ENCODE results near the gene KANSL1. TPM values are rescaled to one million over a fixed set of nuclear protein-coding genes. Genes with fewer than 3 reads are reported as not detected.

The KANSL1 gene
- total RNA-seq, 1 experiment from 2014 or later: 72.7 TPM

GRCh38 chr17:46045639-46046038 is 147.6 kb downstream of the KANSL1 start:
- no peak for ATAC-seq
- peaks cover 56% of the 10 kb centered on the region for H3K36me3 Mint-ChIP-seq

More at GRCh38 chr17:46045639-46046038, 147.6 kb downstream of the KANSL1 start:
- TF ChIP-seq ARID4B (CRISPR knock-in tag; IDR thresholded peaks at IDR 0.05; ENCODE audit: borderline replicate concordance): no peak
- no peak for TF ChIP-seq ZNF416 (CRISPR knock-in tag; IDR thresholded peaks at IDR 0.05)
- TF ChIP-seq FOXP1 (CRISPR knock-in tag; IDR thresholded peaks at IDR 0.05; ENCODE audit: borderline replicate concordance): no peak
- no peak for TF ChIP-seq CBFB (CRISPR knock-in tag; IDR thresholded peaks at IDR 0.05; ENCODE audit: low read depth)
- TF ChIP-seq ZNF121 (CRISPR knock-in tag; IDR thresholded peaks at IDR 0.05): no peak
- no peak for TF ChIP-seq FOXP4 (CRISPR knock-in tag; IDR thresholded peaks at IDR 0.05)
- TF ChIP-seq ATF2 (CRISPR knock-in tag; IDR thresholded peaks at IDR 0.05; ENCODE audit: borderline replicate concordance, low read depth): no peak
- no peak for TF ChIP-seq NR3C1 (CRISPR knock-in tag; conservative IDR thresholded peaks at IDR 0.05; ENCODE audit: low read depth)
- TF ChIP-seq RORB (CRISPR knock-in tag; IDR thresholded peaks at IDR 0.05): no peak
- no peak for TF ChIP-seq ZNF232 (CRISPR knock-in tag; IDR thresholded peaks at IDR 0.05)
- no peak for TF ChIP-seq SOX15 (CRISPR knock-in tag; IDR thresholded peaks at IDR 0.05)
- no peak for TF ChIP-seq CDX4 (CRISPR knock-in tag; IDR thresholded peaks at IDR 0.05; ENCODE audit: borderline replicate concordance)
- TF ChIP-seq HMGXB4 (CRISPR knock-in tag; IDR thresholded peaks at IDR 0.05): no peak
- TF ChIP-seq ZNF512 (CRISPR knock-in tag; IDR thresholded peaks at IDR 0.05; ENCODE audit: borderline replicate concordance): no peak
- no peak for TF ChIP-seq TP53 (CRISPR knock-in tag; IDR thresholded peaks at IDR 0.05)
- TF ChIP-seq OVOL2 (CRISPR knock-in tag; IDR thresholded peaks at IDR 0.05; ENCODE audit: borderline replicate concordance): no peak
- TF ChIP-seq MLX (CRISPR knock-in tag; IDR thresholded peaks at IDR 0.05): no peak
- TF ChIP-seq TEAD1 (CRISPR knock-in tag; IDR thresholded peaks at IDR 0.05): no peak
- TF ChIP-seq KAT7 (CRISPR knock-in tag; IDR thresholded peaks at IDR 0.05; ENCODE audit: borderline replicate concordance): no peak
- no peak overlapping the region for H3K4me3 Mint-ChIP-seq
- ChIA-PET POLR2A (interaction anchor here (0.5 to 0.7 kb wide), 3 partner anchors 14 to 1599 kb away, joined by 4 to 7 read pairs (median 5); no protein-coding TSS in a partner anchor), CTCF (interaction anchor here (0.8 to 2.6 kb wide), 8 partner anchors 8 to 167 kb away, joined by 3 to 40 read pairs (median 11); no protein-coding TSS in a partner anchor)
- DNase-seq (ENCODE audit: low spot score): no peak
- H3K27ac Mint-ChIP-seq: peak overlapping the region; percentile 28; the same call in 1 of the 2 replicates
- H3K27me3 Mint-ChIP-seq (ENCODE audit: low read depth): no peaks in the 10 kb centered on the region
- H3K4me1 Mint-ChIP-seq: peaks cover 11% of the 10 kb centered on the region
- H3K9me3 Mint-ChIP-seq: no peaks in the 10 kb centered on the region

All from WTC11 (cell line).